ENCODE measurements around the gene GPR35.

The GPR35 gene

GRCh38 chr2:240635121-240635997 is 10.1 kb downstream of the GPR35 start:
- Histone ChIP-seq H3K27me3 (ENCODE audit: insufficient read depth, poor library complexity, severe bottlenecking) (no peaks in the 10 kb centered on the region), H3K27ac (replicated peaks) (peak overlapping the region; percentile 37; the same call in 1 of the 2 replicates), H3K4me3 (replicated peaks; ENCODE audit: insufficient read depth, low read length) (no peak overlapping the region)
- DNase-seq (ENCODE audit: low read depth in 1 of 2, low spot score in 1 of 2) = no peak
- no peak for TF ChIP-seq CTCF (IDR thresholded peaks at IDR 0.05; ENCODE audit: insufficient read depth, low read length)
- TF ChIP-seq GABPA (IDR thresholded peaks at IDR 0.05; ENCODE audit: low read depth) = no peak
- no peak for TF ChIP-seq POLR2AphosphoS5 (IDR thresholded peaks at IDR 0.05; ENCODE audit: low read depth)
- TF ChIP-seq SPI1 (IDR thresholded peaks at IDR 0.05; ENCODE audit: borderline replicate concordance, low read depth) = no peak
- TF ChIP-seq REST (IDR thresholded peaks at IDR 0.05; ENCODE audit: insufficient replicate concordance, low read depth) = no peak

- H3K27me3 ChIP-seq (ENCODE audit: insufficient read depth, poor library complexity, severe bottlenecking) = no peaks in the 10 kb centered on the region
- peak overlapping the region; percentile 37; the same call in 1 of the 2 replicates for H3K27ac ChIP-seq (replicated peaks)
- TF ChIP-seq POLR2AphosphoS5 (IDR thresholded peaks at IDR 0.05; ENCODE audit: low read depth) = no peak
- TF ChIP-seq GABPA (IDR thresholded peaks at IDR 0.05; ENCODE audit: low read depth) = no peak
- TF ChIP-seq SPI1 (IDR thresholded peaks at IDR 0.05; ENCODE audit: borderline replicate concordance, low read depth) = no peak
- no peak for TF ChIP-seq CTCF (IDR thresholded peaks at IDR 0.05; ENCODE audit: insufficient read depth, low read length)
- no peak for TF ChIP-seq REST (IDR thresholded peaks at IDR 0.05; ENCODE audit: insufficient replicate concordance, low read depth)
- peak in 1 of 2 experiments; percentile 42 for DNase-seq (ENCODE audit: low read depth in 1 of 2, low spot score in 1 of 2)
- no peak overlapping the region for H3K4me3 ChIP-seq (replicated peaks; ENCODE audit: insufficient read depth, low read length)
Observed at GRCh38 chr2:240635998-240636547, 10.8 kb downstream of the GPR35 start.

- H3K27ac ChIP-seq (replicated peaks) = no peak overlapping the region; the same call in 1 of the 2 replicates
- DNase-seq (ENCODE audit: low read depth in 1 of 2, low spot score in 1 of 2) = no peak
- no peak overlapping the region for H3K4me3 ChIP-seq (replicated peaks; ENCODE audit: insufficient read depth, low read length)
- TF ChIP-seq GABPA (IDR thresholded peaks at IDR 0.05; ENCODE audit: low read depth) (no peak), REST (IDR thresholded peaks at IDR 0.05; ENCODE audit: insufficient replicate concordance, low read depth) (no peak), SPI1 (IDR thresholded peaks at IDR 0.05; ENCODE audit: borderline replicate concordance, low read depth) (no peak), CTCF (IDR thresholded peaks at IDR 0.05; ENCODE audit: insufficient read depth, low read length) (no peak), POLR2AphosphoS5 (IDR thresholded peaks at IDR 0.05; ENCODE audit: low read depth) (no peak)
- H3K27me3 ChIP-seq (ENCODE audit: insufficient read depth, poor library complexity, severe bottlenecking) = no peaks in the 10 kb centered on the region
Observed at GRCh38 chr2:240636563-240637115, 11.4 kb downstream of the GPR35 start.

Data from HL-60 (cell line).